MM.1S (cell line): ENCODE measurements around the gene DKK3.

Experiments used
- DNase-seq: peaks from one replicate; pipeline ENCODE4 v3.0.0-alpha.2; 2015
- H2AFZ ChIP-seq: fragments of 300-600 bp; sonication (generic); 2 replicates; pipeline ENCODE4 v1.6.0; 2016; ENCODE audit warnings: antibody characterized with exemption, low read length
- H3F3A ChIP-seq: fragments of 300-600 bp; sonication (generic); 2 replicates; pipeline ENCODE4 v1.6.1; 2016; ENCODE audit warnings: mild to moderate bottlenecking, antibody characterized with exemption, low read length, moderate library complexity, mixed read lengths; ENCODE audit not compliant: insufficient read depth
- H3K27ac ChIP-seq: fragments of 300-600 bp; sonication (generic); 2 replicates; pipeline ENCODE4 v1.5.1; 2016; ENCODE audit warnings: mild to moderate bottlenecking, low read length
- H3K27me3 ChIP-seq: fragments of 300-600 bp; sonication (generic); replicated peaks from 2 replicates; pipeline ENCODE4 v1.6.0; 2016; ENCODE audit warnings: low read length; ENCODE audit not compliant: insufficient read depth
- H3K36me3 ChIP-seq: fragments of 300-600 bp; sonication (generic); replicated peaks from 2 replicates; pipeline ENCODE4 v1.6.1; 2016; ENCODE audit warnings: mild to moderate bottlenecking, low read length, mixed read lengths; ENCODE audit not compliant: insufficient read depth
- H3K4me1 ChIP-seq: fragments of 300-600 bp; sonication (generic); 2 replicates; pipeline ENCODE4 v1.6.1; 2016; ENCODE audit warnings: low read length, mixed read lengths
- H3K4me2 ChIP-seq: fragments of 300-600 bp; sonication (generic); 2 replicates; pipeline ENCODE4 v1.6.0; 2016; ENCODE audit warnings: low read depth, low read length
- H3K4me3 ChIP-seq: fragments of 300-600 bp; sonication (generic); 2 replicates; pipeline ENCODE4 v1.5.1; 2016; ENCODE audit warnings: low read length, mixed read lengths
- H3K79me2 ChIP-seq: fragments of 300-600 bp; sonication (generic); 2 replicates; pipeline ENCODE4 v1.6.1; 2016; ENCODE audit warnings: mixed run types, low read length, mixed read lengths
- H3K9ac ChIP-seq: fragments of 300-600 bp; sonication (generic); 2 replicates; pipeline ENCODE4 v1.6.1; 2016; ENCODE audit warnings: low read length, mixed read lengths
- H3K9me2 ChIP-seq: fragments of 300-600 bp; sonication (generic); replicated peaks from 2 replicates; pipeline ENCODE4 v1.6.1; 2016; ENCODE audit warnings: mild to moderate bottlenecking, low read length, mixed read lengths; ENCODE audit not compliant: insufficient read depth
- H3K9me3 ChIP-seq: fragments of 300-600 bp; sonication (generic); replicated peaks from 2 replicates; pipeline ENCODE4 v1.6.1; 2016; ENCODE audit warnings: mild to moderate bottlenecking, low read length, mixed read lengths; ENCODE audit not compliant: insufficient read depth
- H4K20me1 ChIP-seq: fragments of 300-600 bp; sonication (generic); 2 replicates; pipeline ENCODE4 v1.6.1; 2016; ENCODE audit warnings: mild to moderate bottlenecking, low read length, moderate library complexity, mixed read lengths; ENCODE audit not compliant: insufficient read depth
- EZH2 ChIP-seq: fragments of 300-600 bp; sonication (generic); optimal IDR thresholded peaks from 2 replicates; pipeline ENCODE3; 2017; ENCODE audit warnings: low read depth, mild to moderate bottlenecking, antibody characterized with exemption, low read length, mixed read lengths
- EZH2phosphoT487 ChIP-seq: fragments of 300-600 bp; sonication (generic); IDR thresholded peaks from 2 replicates; pipeline ENCODE4 v1.6.1; 2018; ENCODE audit warnings: antibody characterized with exemption, low read length
- TF ChIP-seq, protein P1 (sequence below): fragments of 300-600 bp; sonication (generic); IDR thresholded peaks from 2 replicates; pipeline ENCODE4 v1.5.1; 2016; ENCODE audit warnings: antibody characterized with exemption, low read length, mixed read lengths

DKK3 gene

DNA sequence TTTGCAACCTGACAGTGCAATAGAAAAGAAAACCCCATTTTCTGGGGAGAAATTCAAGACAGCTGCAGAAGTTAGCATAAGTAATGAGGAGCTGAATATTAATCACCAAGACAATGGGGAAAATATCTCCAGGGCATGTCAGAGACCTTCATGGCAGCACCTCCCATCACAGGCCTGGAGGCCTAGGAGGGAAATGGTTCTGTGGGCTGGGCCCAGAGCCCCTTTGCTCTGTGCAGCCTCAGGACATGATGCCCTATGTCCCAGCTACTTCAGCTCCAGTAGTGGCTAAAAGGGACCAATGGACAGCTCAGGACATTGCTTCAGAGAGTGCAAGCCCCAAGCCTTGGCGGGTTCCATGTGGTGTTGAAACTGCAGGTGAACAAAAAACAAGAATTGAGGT, 14.6 kb upstream of the DKK3 start:
- Histone ChIP-seq H3K36me3 (no peaks in the 10 kb centered on the region), H3K9me3 (no peaks in the 10 kb centered on the region), H3K4me1 (peaks cover 21% of the 10 kb centered on the region), H3K4me2 (no peak overlapping the region), H3K27me3 (no peaks in the 10 kb centered on the region), H3K4me3 (no peak overlapping the region), H4K20me1 (no peaks in the 10 kb centered on the region), H3F3A (peaks cover 20% of the 10 kb centered on the region), H3K27ac (no peak overlapping the region), H3K9me2 (no peaks in the 10 kb centered on the region), H3K79me2 (no peaks in the 10 kb centered on the region), H2AFZ (no peak overlapping the region), H3K9ac (no peak overlapping the region)
- TF ChIP-seq EZH2 (no peak), EZH2phosphoT487 (no peak)
- TF ChIP-seq, protein P1, sequence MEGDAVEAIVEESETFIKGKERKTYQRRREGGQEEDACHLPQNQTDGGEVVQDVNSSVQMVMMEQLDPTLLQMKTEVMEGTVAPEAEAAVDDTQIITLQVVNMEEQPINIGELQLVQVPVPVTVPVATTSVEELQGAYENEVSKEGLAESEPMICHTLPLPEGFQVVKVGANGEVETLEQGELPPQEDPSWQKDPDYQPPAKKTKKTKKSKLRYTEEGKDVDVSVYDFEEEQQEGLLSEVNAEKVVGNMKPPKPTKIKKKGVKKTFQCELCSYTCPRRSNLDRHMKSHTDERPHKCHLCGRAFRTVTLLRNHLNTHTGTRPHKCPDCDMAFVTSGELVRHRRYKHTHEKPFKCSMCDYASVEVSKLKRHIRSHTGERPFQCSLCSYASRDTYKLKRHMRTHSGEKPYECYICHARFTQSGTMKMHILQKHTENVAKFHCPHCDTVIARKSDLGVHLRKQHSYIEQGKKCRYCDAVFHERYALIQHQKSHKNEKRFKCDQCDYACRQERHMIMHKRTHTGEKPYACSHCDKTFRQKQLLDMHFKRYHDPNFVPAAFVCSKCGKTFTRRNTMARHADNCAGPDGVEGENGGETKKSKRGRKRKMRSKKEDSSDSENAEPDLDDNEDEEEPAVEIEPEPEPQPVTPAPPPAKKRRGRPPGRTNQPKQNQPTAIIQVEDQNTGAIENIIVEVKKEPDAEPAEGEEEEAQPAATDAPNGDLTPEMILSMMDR, result no peak
- no peak for DNase-seq

DNA sequence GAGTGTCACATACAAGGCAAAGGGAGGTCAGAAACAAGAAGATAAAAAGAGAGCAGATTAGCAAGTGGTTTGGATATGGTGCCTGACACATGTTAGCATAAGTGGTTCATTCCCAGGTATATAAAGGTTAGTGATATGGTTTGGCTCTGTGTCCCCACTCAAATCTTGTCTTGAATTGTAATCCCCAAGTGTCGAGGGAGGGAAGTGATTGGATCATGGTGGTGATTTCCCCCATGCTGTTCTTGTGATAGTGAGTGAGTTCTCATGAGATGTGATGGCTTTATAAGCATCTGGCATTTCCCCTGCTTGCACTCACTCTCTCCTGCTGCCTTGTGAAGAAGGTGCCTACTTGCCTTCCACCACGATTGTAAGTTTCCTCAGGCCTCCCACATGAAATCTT, 12.1 kb upstream of the DKK3 start:
- peaks cover 2% of the 10 kb centered on the region; the same call in 1 of the 2 replicates for H3F3A ChIP-seq
- H3K9me3 ChIP-seq, result no peaks in the 10 kb centered on the region
- no peak overlapping the region for H3K4me3 ChIP-seq
- H3K27me3 ChIP-seq, result no peaks in the 10 kb centered on the region
- H3K36me3 ChIP-seq, result no peaks in the 10 kb centered on the region
- H3K9ac ChIP-seq, result no peak overlapping the region
- no peak overlapping the region for H2AFZ ChIP-seq
- no peak for TF ChIP-seq EZH2
- TF ChIP-seq, protein P1, result no peak
- no peak overlapping the region for H3K4me2 ChIP-seq
- no peaks in the 10 kb centered on the region for H3K79me2 ChIP-seq
- H3K9me2 ChIP-seq, result no peaks in the 10 kb centered on the region
- H3K27ac ChIP-seq, result no peak overlapping the region
- H4K20me1 ChIP-seq, result no peaks in the 10 kb centered on the region
- no peak for DNase-seq
- peaks cover 12% of the 10 kb centered on the region for H3K4me1 ChIP-seq

DNA sequence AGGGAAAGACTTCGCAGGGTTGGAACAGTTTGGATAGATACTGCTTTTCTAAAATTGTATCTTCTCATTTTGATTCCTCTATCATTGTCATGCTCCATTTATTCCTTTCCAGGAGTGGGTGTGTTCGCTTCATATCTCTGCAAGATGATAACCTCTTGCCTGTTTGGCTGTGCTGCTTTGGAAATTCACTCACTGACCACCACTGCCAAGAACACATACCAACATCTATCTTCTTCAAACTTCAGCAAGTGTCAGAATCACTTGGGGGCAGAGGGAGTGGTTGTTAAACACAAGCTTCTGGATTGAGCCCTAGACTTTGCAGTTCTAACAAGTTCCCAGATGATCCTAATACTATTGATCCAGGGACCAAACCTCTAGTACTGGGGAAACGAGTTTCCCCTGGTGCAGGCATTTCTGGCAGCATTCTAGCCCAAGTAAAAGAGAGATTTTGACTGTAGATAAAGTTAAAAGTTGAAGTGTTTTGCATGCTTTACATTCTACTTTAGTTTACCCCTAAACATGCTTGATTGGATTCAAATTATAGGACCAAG, 11.5 kb upstream of the DKK3 start:
- Histone ChIP-seq H3K79me2 (no peaks in the 10 kb centered on the region), H3K27ac (no peak overlapping the region), H2AFZ (no peak overlapping the region), H3K4me1 (peaks cover 13% of the 10 kb centered on the region), H3K27me3 (no peaks in the 10 kb centered on the region), H3F3A (peaks cover 7% of the 10 kb centered on the region; the same call in 1 of the 2 replicates), H3K4me3 (no peak overlapping the region), H4K20me1 (no peaks in the 10 kb centered on the region), H3K36me3 (no peaks in the 10 kb centered on the region), H3K4me2 (no peak overlapping the region), H3K9me3 (no peaks in the 10 kb centered on the region), H3K9me2 (no peaks in the 10 kb centered on the region), H3K9ac (no peak overlapping the region)
- DNase-seq, result no peak
- TF ChIP-seq EZH2phosphoT487, result no peak
- TF ChIP-seq, protein P1, result no peak
- no peak for TF ChIP-seq EZH2
